ENCODE measurements around the gene EEF1AKMT3. TPM values are rescaled to one million over a fixed set of nuclear protein-coding genes. Genes with fewer than 3 reads are reported as not detected.

Gene EEF1AKMT3
- total and polyA plus RNA-seq, 9 of the 15 experiments (the other 6 are each of a cell fraction or from before 2014, with no cell fraction given) = 4.1 to 17.2 (median 7.9) TPM

GRCh38 chr12:57762463-57762862, 10.0 kb upstream of the EEF1AKMT3 start (continued):
- TF ChIP-seq REST (IDR thresholded peaks at IDR 0.05; ENCODE audit: borderline replicate concordance) = no peak
- no peak for TF ChIP-seq REST (CRISPR knock-in tag; IDR thresholded peaks at IDR 0.05; ENCODE audit: low read depth)
- no peak for TF ChIP-seq ARNT (IDR thresholded peaks at IDR 0.05)
- TF ChIP-seq VEZF1 (CRISPR knock-in tag; IDR thresholded peaks at IDR 0.05) = no peak
- TF ChIP-seq SMARCA4 (IDR thresholded peaks at IDR 0.05) = no peak
- no peak for TF ChIP-seq ETV5 (CRISPR knock-in tag; IDR thresholded peaks at IDR 0.05; ENCODE audit: low read depth)
- no peak for TF ChIP-seq E2F4 (CRISPR knock-in tag; IDR thresholded peaks at IDR 0.05; ENCODE audit: low read depth)
- TF ChIP-seq FOXA3 (CRISPR knock-in tag; conservative IDR thresholded peaks at IDR 0.05 in 1 of 2, IDR thresholded peaks at IDR 0.05 in 1 of 2) = no peak
- TF ChIP-seq MTA1 (IDR thresholded peaks at IDR 0.05; ENCODE audit: borderline replicate concordance) = no peak

Measured in K562 (cell line).